Right forelimb (tissue), 1 donor: ENCODE results near the gene DCANP1.

Experiments used
- DNase-seq: peaks from one replicate; pipeline ENCODE4 v3.0.0-alpha.2; 2018

DCANP1 gene

GRCh38 chr5:135440916-135441315, 6.2 kb downstream of the DCANP1 start:
- peak; percentile 42 for DNase-seq

GRCh38 chr5:135439231-135440205, 7.6 kb downstream of the DCANP1 start:
- peak; percentile 70 for DNase-seq

DNA sequence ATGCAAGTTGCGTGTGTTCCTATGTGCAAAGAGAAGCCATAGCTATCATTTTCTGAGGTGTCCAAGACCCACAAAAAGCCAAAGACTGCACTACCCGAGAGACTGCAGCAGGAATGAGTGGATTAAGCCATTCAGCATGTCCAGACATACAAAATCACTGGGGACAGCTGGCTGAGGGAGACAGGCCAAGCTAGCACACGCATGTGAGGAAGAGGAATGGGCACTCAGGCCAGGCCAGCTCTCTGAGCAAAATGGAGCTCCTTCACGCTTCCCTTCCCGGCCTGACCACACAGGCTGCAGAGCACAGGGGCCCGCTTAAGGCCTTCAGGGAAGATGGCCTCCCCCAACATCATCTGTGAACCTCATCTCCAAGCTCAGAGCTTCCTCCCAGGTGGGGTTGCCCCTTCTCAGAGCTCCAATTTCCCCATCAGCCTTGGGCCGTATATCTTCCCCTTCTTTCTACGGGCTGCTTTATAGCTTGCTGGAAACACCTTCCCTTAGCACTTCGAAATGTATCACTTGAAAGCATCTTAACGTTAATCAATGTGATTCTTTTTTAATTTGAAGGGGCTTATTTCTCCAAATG, 8.4 kb downstream of the DCANP1 start:
- peak; percentile 69 for DNase-seq

- peak; percentile 89 for DNase-seq
These were observed 9.2 kb downstream of the DCANP1 start for GRCh38 chr5:135437796-135438560.

GRCh38 chr5:135437422-135437795, 9.7 kb downstream of the DCANP1 start:
- no peak for DNase-seq

DNA sequence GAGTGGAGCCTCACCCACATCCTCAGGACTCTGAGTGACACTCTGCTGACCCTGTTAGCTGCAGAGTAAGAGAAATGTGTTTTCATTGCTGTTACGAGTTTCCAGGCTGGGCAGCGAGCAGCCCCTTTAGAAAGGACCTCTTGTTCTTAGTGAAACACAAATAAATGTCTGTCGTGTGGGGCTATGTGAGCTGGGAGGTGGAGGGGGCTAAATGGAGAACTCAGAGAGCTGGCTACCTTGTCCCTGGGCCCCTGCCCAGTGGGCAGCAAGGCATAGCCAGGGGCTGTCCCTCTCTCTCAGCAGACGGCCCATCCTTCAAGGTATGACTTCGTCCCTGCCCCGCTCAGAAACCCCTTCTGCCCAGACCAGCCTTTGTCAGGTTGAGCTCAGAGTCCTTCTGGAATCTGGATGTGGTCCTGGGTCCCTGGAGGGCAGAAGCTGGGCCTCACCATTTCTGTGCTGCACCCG, 10.2 kb downstream of the DCANP1 start:
- no peak for DNase-seq

DNA sequence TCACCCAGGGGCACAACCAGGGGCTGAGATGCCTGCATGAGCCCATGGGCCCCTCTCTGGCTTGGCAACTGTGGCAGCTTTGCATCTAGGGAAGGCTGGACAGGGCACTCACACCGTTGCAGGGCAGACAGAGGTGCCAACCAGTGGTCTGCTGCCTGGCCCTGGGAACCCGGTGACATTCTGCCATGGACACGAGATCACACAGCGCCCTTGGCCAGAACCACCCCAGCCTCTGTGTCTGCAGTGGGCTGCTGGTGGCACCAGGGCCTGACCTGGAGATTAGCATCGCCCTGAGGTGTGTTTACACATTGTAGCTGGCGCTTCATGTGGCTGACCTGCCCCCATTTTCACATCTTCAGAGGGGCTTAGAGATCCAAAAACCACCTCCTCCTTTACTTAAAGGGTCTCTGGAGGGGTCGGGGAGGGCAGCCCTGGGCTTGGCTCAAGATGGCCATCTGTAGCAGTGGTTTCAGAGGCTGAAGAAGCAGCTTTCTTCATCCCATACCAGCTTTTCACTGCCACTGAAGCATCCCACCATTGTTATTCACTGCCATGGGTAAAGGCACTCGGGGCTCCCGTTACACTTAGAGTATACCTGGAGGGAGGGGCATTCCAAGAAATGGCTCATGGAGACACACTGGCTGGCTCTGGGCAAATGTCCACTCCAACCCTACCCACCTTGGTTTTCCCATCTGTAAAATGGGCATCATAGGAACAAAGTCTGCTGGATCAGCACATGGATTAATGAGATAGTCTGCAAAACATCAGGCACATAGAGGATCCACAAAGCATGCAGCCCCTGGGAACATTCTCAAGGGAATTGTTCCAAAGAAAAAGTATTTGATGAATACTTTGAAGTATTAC, 11.4 kb downstream of the DCANP1 start:
- DNase-seq: peak; percentile 13

DNA sequence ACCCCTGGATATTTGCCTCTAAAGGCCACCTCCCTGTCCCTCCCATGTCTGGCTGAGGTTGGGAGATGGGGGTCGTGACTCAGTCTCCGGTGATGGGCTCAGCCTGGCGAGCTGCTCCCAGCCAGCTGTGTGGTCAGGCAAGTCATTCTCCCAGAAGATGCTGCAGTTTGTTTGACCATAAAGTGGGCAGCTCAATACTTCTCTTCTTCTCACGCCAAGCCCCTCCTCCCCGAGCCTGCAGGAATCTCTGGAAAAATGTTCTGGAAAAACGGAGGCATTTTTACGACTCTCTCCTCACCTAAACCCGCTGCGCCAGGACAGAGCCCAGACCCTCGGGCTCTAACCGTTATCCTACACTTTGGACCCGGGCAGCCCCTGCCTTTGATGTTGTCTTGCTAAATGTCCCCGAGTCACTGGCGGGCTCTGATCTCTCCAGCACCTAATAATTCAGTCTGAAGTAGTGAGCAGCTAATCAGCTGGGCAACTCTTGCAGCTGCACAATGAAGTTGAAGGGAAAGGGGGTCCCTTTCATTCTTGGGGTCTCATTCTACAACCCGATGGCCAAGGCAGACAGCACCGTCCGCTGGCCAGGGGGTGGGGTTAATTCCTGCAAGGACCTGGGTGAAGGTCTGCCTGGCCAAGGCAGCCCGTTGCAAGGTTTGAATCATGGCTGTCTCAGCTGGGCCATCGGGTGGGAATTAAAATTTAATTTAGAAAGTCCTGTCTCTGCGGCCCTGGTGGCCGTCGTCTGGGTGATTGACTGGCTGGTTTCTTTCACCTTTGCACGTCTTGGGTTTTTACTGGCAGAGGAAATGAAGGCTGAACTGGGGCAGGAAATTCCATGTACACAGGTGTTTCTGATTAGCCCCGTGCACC, 12.3 kb downstream of the DCANP1 start:
- DNase-seq: no peak

DNA sequence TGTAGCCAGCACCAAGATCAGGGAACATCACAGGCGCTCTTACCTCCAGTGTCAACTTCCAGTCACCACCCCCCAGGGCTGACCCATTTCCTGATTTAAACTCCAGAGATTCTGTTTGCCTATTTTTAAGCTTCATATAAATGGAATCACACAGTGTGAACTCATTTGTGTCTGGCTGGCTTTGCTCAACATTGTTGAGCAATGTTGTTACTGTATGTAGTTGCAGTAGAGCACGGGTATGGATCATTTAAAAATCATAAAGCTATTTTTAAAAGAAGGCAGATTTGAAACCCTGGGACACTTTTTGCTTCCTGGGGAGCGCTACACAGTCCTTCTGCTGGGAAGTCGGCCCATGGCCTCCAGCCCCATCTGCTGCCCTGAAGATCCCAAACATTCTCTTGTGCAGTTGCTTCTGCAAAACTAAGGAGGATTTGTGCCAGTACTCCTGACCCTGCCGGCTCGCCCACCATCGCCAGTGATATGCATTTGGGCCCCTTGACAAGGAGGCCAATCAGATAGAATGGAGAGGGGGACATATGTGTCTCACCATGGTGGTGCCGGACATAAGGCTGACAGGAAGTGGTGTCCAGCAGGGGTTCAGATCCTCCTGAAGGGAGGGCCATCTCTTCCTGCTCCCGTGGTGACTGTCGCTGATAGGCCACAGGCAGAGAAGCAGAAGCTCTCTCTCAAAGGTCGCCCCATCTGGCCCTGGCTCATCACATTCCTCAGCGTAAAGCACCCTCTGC, 13.3 kb downstream of the DCANP1 start:
- no peak for DNase-seq

DNA sequence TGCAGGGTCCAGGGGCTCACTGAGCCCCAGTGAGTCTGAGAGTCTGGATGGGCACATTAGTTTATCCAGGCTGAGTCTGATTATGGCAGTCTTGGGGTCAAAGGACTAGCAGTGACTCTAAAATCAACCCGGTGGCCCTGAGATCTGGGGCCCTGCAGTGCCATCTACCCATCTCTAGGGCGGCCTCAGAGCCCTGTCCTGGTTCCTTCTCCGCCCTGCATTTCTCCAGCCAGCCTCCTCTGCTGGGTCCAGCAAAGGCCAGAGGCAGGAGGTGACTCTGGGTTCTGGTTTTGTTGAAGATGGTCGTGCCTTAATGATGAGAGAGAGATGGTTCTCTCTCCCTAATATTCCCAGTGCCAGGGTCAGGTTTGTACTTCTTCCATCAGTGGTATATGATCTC, 15.0 kb downstream of the DCANP1 start:
- no peak for DNase-seq

- no peak for DNase-seq
These were observed 17.1 kb downstream of the DCANP1 start for GRCh38 chr5:135430135-135430437.

DNA sequence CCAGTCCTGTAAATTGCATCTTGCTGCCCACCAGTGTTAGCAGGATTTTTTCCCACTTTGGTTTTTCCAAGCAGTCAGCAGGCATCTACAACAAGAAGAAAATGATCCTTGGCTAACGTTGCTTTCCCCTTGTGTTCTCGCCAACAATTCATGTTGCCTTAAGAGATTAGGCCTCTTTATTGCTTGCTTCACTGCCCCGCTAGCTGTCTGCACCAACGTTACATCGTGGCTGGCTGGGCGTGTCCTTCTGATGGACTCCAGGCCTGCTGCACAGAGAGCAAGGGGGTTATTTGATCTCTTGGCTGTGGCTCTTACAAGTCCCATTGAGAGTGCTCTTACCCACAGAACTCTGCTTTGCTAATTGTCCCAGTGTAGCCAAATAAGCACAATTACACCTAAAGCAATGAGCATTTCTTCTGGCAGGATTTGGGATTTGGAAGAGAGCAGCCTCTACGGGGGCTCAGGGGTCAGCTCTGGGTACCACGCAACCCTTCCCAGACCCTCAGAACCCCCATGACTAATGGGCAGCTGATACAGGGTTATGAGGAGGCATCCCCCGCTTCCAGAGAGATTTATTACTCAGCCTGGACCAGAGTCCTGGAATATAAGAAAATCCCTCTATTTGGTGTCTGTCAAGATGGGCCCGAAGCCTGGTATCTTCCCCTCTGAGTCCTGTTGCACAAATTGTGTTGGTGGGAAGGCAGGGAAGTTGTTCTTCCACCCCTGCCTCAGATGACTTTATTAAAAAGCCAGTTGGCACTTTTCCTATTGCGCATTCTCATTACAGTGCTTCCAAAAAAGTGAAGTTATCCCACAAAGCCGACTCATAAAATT, 17.6 kb downstream of the DCANP1 start:
- no peak for DNase-seq

GRCh38 chr5:135428586-135428985, 18.6 kb downstream of the DCANP1 start:
- DNase-seq: no peak

DNA sequence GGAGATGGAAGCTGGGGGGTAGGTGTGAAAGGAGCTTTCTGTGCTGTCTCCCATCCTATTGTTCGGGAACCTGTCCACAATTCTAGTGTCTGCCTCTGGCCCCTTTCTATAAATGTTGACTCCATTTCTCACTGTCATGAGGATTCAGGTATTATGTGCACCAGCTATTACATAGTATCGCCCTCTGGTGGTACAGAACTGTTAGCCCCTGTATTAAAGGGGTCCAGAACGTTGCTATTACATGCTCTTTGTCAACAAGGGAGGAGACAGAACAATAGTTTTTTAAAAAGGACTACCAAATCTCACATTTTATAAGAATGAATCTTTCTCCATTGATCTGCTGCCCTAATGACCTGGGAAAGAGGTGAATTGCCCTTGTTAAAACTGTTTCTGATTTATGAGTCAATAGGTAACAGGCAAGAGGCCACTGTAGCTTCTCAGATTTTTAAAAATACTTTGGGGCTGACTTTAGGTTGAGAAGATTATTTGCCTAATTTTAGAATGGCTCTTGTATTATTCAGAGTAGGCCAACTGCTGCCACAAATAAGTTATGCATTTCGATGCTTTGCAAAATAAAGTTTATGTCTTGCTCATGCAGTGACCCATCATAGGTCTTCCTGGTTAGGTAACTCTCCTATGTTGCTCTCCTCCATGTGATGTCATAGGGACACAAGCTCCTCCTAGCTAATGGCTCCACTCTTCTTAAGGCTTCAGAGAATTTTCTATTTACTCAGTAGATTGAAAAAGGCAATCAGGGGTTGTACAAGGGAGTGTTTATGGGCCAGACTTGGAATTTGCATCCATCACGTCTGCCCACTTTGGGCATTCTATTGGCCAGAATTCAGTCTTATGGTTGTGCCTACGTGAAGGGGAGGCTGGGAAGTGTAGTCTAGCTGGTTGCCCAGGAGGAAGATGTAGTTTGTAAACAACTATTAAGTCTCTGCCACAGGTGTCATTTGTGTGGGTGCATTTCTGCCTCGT, 20.8 kb downstream of the DCANP1 start:
- no peak for DNase-seq

- no peak for DNase-seq
These were observed 21.5 kb downstream of the DCANP1 start for GRCh38 chr5:135425641-135426040.

DNA sequence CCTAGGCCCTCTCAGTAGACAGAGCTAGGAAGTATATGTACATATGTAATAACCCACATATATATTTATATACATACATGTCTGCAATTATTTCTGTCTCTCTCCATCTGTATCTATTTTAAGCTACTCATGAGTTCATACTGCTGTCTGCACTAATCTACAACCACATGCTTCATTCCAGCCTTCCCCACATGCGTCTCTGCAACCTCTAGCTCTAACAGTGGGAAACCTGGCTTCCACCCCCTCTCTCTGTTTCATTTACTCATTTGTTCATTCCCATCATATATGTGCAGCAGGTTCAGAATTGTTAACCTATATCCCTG, 23.3 kb downstream of the DCANP1 start:
- DNase-seq: no peak

- DNase-seq: no peak
These were observed 23.9 kb downstream of the DCANP1 start for GRCh38 chr5:135423146-135423845.

DNA sequence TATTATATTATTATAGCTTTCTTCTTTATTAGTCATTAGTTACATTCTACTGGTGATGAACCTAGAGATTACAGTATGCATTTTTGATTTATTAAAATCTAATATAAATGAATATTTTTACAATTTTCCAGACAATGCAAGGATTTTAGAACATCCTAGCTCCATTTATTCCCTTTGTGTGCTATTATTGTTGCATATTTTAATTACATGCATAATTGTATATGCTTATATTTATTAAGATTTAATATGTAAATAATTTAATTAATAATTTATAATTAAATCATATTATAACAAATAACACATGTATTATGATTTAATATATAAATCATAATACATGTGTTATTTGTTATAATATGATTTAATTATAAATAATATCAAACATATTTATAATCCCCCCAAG, 24.7 kb downstream of the DCANP1 start:
- no peak for DNase-seq
